GM18520 (cell line): Measurements from ENCODE around the gene CHST8.

Source experiments
- ATAC-seq: cut with Tn5 transposase; IDR thresholded peaks from one replicate; pipeline ENCODE4 v1.9.1; 2021; ENCODE audit not compliant: unreplicated experiment

Gene CHST8

GRCh38 chr19:33673258-33673875, 51.6 kb downstream of the CHST8 start:
- ATAC-seq: no peak

DNA sequence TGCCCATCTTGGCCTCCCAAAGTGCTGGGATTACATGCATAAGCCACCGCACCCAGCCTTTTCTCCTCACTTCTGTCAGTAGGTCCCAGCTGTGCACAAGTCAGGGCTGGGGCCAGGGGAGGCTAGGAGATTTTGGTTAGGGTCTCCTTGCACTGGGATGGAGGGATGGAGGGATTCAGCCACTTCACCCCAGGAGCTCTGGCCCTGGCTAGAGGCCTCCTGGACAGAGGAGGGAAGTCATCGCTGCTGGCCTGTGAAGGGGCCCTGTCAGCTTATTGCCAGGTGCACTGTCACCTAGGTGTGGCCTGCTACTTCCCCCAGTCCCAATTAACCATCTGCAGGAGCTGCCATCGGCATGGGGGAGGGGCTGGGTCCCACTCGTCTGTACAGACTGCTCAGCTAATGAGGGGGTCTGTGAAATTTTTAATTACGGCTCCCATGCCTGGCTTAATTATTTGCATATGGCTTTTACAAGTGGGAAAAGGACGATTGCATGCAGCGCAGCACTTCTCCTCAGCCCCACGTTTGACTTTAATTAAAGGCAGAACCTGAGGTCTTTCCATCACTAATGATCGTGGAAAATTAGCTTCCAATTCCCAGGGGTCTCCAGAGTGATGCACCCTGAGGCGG, 52.4 kb downstream of the CHST8 start:
- no peak for ATAC-seq

GRCh38 chr19:33674626-33675367, 53.0 kb downstream of the CHST8 start:
- ATAC-seq: no peak

- no peak for ATAC-seq
Measured at GRCh38 chr19:33675501-33676124, 53.9 kb downstream of the CHST8 start.

DNA sequence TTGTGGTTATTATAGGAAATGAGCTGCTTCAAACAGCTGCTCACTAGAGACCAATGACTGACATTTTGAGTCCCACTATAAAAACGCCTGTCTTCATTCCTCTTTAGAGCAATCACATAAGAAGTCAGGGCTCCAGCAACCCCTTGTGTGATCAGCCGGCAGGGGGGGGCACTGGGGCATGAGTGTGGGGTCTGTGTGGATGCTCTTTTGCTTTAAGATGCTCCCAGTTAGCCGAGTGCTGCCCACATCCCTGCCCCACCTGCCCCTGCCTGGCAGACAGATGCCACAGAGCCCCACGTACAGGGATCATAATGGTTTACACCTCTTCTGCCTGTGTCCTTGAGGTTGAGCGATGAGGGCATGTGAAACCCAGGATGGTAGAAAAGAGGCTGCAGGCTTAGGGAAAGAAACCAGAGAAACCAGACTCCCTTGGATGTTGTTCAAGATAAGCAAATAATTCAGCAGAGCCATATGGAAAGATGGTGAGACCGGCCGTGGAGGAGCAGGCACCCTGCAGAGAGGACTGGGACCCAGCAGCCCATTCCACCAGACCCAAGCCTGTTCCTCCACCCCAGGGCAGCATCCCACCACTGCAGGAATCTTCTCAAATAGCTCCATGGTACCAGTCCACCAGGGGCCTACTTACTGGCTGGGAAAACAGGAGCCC, 55.4 kb downstream of the CHST8 start:
- no peak for ATAC-seq

- no peak for ATAC-seq
Measured at GRCh38 chr19:33677745-33678426, 56.1 kb downstream of the CHST8 start.

- no peak for ATAC-seq
Measured at GRCh38 chr19:33678796-33679585, 57.2 kb downstream of the CHST8 start.

GRCh38 chr19:33679696-33680095, 57.9 kb downstream of the CHST8 start:
- ATAC-seq: no peak

DNA sequence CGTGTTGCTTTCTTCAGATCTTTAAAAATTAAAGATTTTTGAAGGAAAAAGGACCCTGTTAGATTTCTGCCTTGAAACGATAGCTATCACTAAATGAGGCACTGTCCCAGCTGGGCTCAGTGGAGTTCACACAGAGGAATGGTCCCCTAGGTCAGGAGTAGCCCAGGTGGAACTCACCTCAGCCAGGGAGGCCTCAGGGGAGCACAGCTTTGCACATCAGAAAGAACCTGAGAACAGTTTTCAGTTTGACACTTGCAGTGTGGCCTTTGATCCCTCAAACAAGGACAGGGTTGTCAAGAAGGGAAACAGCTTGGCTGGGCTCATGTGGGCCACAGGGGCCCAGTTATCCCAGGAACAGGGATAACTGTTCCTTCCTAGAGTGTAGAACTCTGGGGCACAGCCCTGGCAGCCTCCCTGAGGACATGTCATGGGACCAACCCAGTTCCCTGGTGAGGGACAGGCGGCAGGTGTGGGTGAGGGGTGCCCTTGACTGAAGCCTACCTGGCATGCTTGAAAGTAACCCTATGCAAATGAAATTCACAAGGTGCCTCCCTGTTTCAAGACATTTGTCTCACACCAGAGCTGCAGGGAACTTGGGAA, 59.4 kb downstream of the CHST8 start:
- no peak for ATAC-seq

DNA sequence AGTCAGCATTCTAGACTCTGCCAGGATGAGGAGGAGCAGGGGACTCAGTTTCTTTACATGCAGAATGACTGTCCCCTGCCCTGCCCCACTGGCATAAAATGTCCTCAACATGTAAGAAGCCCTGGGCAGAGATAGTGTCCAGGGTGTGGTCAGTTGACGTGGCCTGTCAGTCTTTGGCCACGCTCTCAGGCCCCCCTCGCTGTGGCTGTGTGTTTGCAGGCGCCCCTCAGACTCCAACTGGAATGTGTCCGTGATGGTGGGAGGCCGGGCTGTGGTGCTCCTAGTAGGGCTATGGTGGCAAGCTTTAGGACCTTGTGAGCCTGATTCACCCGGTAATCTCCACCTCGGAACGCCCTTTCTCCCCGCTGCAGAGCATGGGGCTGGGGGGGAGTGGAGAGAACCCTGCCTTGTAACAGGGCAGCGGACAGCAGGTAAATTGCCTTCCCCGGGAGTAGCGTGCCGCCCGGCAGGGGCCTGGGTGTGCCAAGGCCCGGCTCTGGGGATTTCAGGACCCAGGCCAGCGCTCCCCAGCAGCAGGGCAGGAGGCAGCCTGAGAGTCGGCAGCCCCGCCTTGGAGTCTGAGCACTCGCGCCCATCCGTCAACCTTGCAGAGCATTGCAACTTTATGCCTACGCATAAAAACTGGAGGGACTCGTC, 62.3 kb downstream of the CHST8 start:
- no peak for ATAC-seq

GRCh38 chr19:33684538-33685232, 62.9 kb downstream of the CHST8 start:
- ATAC-seq: no peak

DNA sequence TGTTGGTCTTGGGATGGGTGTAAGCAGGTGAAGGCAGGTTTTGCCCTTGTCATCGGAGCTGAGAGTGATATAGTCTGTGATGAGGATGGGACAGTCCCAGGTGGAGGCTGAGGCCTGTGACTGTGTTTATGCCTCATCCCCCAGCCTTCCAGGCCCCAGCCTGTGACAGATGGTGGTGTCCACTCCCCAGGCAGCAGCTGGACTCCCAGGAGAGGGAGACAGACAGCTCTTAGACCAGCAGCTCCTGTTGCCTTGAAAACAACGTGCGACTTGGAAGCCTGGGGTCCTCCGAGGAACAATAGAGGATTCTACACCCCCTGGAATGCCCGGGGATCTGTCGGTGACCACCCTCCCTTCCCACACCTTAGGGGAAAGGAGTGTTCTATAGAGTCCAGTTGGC, 63.8 kb downstream of the CHST8 start:
- no peak for ATAC-seq

GRCh38 chr19:33686262-33686661, 64.5 kb downstream of the CHST8 start:
- ATAC-seq: no peak

GRCh38 chr19:33686687-33687480, 65.1 kb downstream of the CHST8 start:
- no peak for ATAC-seq

DNA sequence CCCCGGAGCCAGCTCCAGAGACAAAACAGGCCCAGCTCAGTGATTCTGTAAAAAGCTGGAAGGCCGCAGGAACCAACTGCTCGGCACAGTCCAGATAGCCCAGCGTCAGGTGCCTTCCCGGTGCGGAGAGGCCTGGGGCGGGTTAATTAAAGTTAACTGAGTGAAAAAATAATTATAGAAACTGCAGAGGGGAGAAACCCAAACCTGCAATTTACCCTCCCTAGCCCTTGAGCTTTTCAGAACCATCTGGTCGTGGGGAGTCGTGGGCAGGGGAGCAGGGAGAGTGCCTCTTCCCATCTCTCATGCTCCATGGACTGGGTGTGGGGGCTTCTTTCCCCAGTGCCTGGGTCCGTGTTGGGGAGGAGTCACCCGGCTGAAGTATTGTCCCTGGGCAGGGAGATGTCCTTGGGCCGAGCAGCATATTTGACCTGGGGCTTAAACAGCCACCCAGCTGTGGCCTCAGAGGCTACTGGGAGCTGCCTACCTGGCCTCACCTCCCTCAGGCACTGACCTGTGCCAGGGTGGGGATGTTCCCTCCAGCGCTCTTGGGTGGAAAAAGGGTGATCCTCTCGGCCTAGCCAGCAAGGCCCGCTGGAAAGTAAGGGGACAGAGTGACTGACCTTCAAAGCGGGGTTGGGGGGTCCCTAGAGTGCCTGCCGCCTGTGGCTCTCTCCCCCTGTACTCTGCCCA, 65.9 kb downstream of the CHST8 start:
- ATAC-seq: no peak

DNA sequence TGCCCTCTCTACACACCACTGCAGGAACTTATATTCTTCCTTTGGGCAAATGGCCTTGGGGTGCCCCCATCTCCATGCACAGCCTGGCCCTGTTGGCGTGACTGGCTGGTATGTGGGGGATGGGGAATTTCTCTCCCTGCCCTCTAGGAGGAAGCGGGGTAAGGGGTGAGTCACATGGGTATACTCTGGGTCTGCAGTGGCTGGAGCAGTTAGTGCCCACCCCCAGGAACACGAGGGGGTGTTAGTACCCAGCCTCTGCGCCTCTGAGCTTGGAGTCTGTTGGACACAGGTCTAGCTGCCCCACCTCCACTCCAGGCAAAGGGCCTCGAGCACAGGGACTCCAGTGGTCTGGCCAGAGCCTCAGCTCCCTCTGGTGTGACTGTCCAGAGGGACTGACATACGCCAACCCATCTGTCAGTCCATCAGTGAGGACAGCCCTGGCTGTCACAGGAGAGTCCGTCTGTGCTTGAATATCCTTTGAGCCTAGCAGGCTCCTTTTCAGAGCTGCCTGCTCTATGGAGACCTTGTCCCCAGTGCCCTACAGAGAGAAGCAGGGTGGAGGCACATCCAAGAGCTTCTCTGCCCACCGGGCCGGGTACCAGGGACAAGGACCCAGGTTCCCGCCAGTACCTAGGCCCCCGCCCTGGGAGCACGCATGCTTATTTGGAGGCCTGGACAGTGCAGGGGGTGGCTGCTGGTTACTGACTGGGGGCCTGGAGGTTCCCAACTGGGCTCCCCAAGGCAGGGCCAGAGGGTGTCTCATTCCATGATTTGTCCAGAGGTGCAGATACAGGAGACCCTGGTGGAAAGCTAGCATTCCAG, 66.6 kb downstream of the CHST8 start:
- ATAC-seq: no peak
